Activated T-helper 1 cell treated with anti-CD3 and anti-CD28 coated beads, Interleukin-12 subunit alpha, Interleukin-12 subunit beta, Interleukin-2, Interleukin-4 antibody, amounts not matched to agents 30 ng/mL and 10 ng/mL and 1 ng/mL, durations not matched to agents 14 hours and 24 hours and 36 hours (primary cell): Measurements from ENCODE around the gene CCN2. TPM values are rescaled to one million over a fixed set of nuclear protein-coding genes. Genes with fewer than 3 reads are reported as not detected.

Experiments
- DNase-seq: peaks from one replicate; pipeline ENCODE4 v3.0.0; 2021; ENCODE audit warnings: low spot score
- H3K27ac Mint-ChIP-seq: one replicate; pipeline ENCODE4 v1.8.0; 2021; ENCODE audit warnings: mild to moderate bottlenecking, mixed read lengths
- H3K27me3 Mint-ChIP-seq: one replicate; pipeline ENCODE4 v1.8.0; 2022; ENCODE audit warnings: mild to moderate bottlenecking, moderate library complexity, mixed read lengths; ENCODE audit not compliant: insufficient read depth
- H3K36me3 Mint-ChIP-seq: one replicate; pipeline ENCODE4 v1.8.0; 2021; ENCODE audit warnings: low read depth, mixed read lengths
- H3K4me1 Mint-ChIP-seq: one replicate; pipeline ENCODE4 v1.8.0; 2021; ENCODE audit warnings: low read depth, mixed read lengths
- H3K4me3 Mint-ChIP-seq: one replicate; pipeline ENCODE4 v1.8.0; 2021; ENCODE audit warnings: mild to moderate bottlenecking, moderate library complexity, mixed read lengths
- H3K9me3 Mint-ChIP-seq: one replicate; pipeline ENCODE4 v1.8.0; 2021; ENCODE audit warnings: mixed read lengths
- intact Hi-C: fragments of 100-400 bp; cut with micrococcal nuclease; formaldehyde crosslinking; loops from one replicate; pipeline ENCODE4 v1.15.1; 2024
- total RNA-seq: library from RNA; stranded (reverse); gene quantifications from 2 replicates; pipeline ENCODE4 v1.2.3, GENCODE V29; 2022

Gene CCN2, protein sequence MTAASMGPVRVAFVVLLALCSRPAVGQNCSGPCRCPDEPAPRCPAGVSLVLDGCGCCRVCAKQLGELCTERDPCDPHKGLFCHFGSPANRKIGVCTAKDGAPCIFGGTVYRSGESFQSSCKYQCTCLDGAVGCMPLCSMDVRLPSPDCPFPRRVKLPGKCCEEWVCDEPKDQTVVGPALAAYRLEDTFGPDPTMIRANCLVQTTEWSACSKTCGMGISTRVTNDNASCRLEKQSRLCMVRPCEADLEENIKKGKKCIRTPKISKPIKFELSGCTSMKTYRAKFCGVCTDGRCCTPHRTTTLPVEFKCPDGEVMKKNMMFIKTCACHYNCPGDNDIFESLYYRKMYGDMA
- total RNA-seq, result not detected in 2 replicates

- H3K27ac Mint-ChIP-seq, result no peak within 1 kb of the TSS
- H3K4me3 Mint-ChIP-seq, result peak within 1 kb of the TSS; percentile 75
- H3K9me3 Mint-ChIP-seq, result no peaks in the 10 kb centered on the region
- intact Hi-C loops, result no loop called here
- no peak for DNase-seq
- peaks cover 63% of the 10 kb centered on the region for H3K27me3 Mint-ChIP-seq
- no peaks in the 10 kb centered on the region for H3K36me3 Mint-ChIP-seq
- H3K4me1 Mint-ChIP-seq, result peaks cover 10% of the 10 kb centered on the region
Measured at GRCh38 chr6:131950767-131951575, at the start of gene CCN2. TSS of gene CCN2 (minus strand) at chr6:131951372. CDS start at chr6:131951172, 200 bp downstream.

- no peaks in the 10 kb centered on the region for H3K36me3 Mint-ChIP-seq
- intact Hi-C loops, result loop anchor here (5.0 kb wide), 1 partner anchor 1827 kb away; no protein-coding TSS in a partner anchor
- peaks cover 10% of the 10 kb centered on the region for H3K9me3 Mint-ChIP-seq
- no peaks in the 10 kb centered on the region for H3K27me3 Mint-ChIP-seq
- no peaks in the 10 kb centered on the region for H3K4me1 Mint-ChIP-seq
- no peak for DNase-seq
- no peak overlapping the region for H3K4me3 Mint-ChIP-seq
- H3K27ac Mint-ChIP-seq, result no peak overlapping the region
Measured at GRCh38 chr6:132000296-132000695, 49.1 kb upstream of the CCN2 start.

DNA sequence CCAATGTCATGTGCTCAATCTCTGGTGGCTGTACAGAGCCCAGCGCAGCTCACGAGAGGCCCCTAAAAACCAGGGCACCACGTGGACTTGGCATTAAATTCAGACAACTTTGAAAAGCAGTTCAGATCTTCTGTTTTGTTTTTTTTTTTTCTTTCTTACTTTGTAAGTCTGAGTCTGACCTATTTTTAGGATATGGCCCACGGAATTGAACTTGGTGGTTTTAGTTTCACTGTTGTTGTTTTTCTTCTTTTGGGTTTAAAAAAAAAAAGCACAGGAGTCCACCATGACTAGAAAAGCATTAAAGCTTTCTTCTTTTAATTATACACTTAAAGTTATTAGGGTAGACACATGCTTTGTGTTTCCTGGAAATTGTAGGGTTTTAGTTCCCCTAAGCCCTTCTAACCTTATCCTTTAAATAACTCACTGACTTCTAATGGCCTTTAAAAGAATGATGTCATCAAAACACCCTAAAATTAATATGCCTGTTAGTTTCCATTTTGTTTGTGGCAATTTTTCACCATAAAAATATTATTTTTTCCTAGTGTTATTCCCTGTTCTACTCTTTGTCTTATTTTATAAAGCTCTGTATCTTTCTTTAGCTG is 48.5 kb upstream of the CCN2 start:
- H3K4me3 Mint-ChIP-seq, result no peak overlapping the region
- no peak for DNase-seq
- H3K27me3 Mint-ChIP-seq, result no peaks in the 10 kb centered on the region
- intact Hi-C loops, result loop anchor here (5.0 kb wide), 1 partner anchor 1828 kb away; no protein-coding TSS in a partner anchor
- H3K4me1 Mint-ChIP-seq, result no peaks in the 10 kb centered on the region
- no peak overlapping the region for H3K27ac Mint-ChIP-seq
- no peaks in the 10 kb centered on the region for H3K36me3 Mint-ChIP-seq
- peaks cover 10% of the 10 kb centered on the region for H3K9me3 Mint-ChIP-seq

DNA sequence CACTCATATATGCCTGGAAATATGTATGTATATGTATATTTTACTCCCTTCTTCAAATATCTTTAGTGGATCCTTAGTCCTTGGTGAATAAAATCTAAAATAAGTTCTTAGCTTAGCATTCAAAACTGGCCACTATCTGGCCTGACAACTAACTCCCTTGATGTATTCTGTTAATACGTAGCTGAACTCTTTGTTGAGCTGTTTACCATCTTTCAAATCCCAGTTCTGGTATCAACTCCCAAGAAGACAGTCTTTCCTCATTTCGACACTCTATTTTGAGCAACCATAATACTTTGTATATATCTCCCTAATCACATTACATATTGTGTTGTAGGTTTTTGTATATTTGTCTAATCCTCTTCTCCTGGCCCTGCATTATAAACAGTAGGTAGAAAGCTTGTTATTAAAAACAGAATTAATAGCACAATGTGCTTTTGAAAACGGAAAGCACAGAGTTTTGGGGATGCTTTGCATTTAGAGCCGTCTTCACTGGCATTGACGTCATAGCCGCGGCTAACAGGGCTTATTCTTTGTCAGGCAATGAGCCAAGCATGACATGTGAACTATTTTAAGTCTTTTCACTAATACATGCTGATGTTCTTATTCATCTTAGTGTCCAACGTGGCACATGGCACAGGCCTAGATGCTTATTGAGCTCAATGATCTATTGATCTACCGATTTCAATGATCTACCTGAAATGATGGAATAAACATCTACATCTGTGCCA is 47.2 kb upstream of the CCN2 start:
- Mint-ChIP-seq H3K27me3 (no peaks in the 10 kb centered on the region), H3K4me1 (no peaks in the 10 kb centered on the region), H3K36me3 (no peaks in the 10 kb centered on the region)

DNA sequence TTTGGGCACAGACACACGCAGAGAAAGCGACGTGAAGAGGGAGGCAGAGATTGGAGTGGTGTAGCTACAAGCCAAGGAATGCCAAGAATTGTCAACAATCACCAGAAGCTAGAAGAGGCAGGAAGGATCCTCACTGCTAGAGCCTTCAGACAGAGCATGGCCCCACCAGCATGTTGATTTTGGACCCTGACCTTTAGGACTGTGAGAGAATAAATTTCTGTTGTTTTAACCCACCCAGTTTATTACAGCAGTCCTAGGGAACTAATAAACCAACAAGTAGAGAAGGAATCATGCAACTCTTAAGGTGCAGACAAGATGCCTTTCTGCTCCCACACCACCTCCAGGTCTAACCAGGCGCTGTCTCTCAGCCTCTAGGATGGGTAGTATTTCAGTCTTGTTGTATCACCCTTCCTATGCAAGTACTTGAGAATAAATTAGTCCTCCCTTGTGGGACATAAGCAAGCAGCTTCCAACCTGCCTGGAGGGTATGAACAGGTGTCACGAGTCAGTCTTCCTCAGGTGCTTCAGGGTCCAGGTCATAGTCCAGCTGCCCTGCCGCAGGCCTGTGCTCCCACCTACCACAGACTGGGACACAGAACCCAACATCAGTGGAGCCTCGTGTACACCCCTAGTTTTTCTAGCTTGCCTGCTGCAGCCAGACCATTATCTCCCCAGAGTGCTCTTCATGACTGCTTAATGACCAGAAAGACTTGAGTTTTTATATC is 46.4 kb upstream of the CCN2 start:
- Mint-ChIP-seq H3K27ac (no peak overlapping the region), H3K4me3 (no peak overlapping the region), H3K4me1 (no peaks in the 10 kb centered on the region), H3K9me3 (no peaks in the 10 kb centered on the region), H3K27me3 (no peaks in the 10 kb centered on the region), H3K36me3 (no peaks in the 10 kb centered on the region)
- DNase-seq, result no peak
- intact Hi-C loops, result no loop called here

More for the DNA sequence above, 47.2 kb upstream of the CCN2 start:
- Mint-ChIP-seq H3K4me3 (no peak overlapping the region), H3K27ac (no peak overlapping the region), H3K9me3 (peaks cover 5% of the 10 kb centered on the region)
- DNase-seq, result no peak
- intact Hi-C loops, result no loop called here

GRCh38 chr6:131995917-131996316 is 44.7 kb upstream of the CCN2 start:
- H3K27me3 Mint-ChIP-seq, result no peaks in the 10 kb centered on the region
- intact Hi-C loops, result no loop called here
- no peaks in the 10 kb centered on the region for H3K9me3 Mint-ChIP-seq
- no peak overlapping the region for H3K4me3 Mint-ChIP-seq
- no peaks in the 10 kb centered on the region for H3K36me3 Mint-ChIP-seq
- no peak overlapping the region for H3K27ac Mint-ChIP-seq
- H3K4me1 Mint-ChIP-seq, result no peaks in the 10 kb centered on the region
- no peak for DNase-seq

- no peak for DNase-seq
- H3K27me3 Mint-ChIP-seq, result no peaks in the 10 kb centered on the region
- H3K9me3 Mint-ChIP-seq, result no peaks in the 10 kb centered on the region
- no peak overlapping the region for H3K27ac Mint-ChIP-seq
- intact Hi-C loops, result no loop called here
- no peak overlapping the region for H3K4me3 Mint-ChIP-seq
- no peaks in the 10 kb centered on the region for H3K4me1 Mint-ChIP-seq
- no peaks in the 10 kb centered on the region for H3K36me3 Mint-ChIP-seq
Measured at GRCh38 chr6:131992557-131992956, 41.4 kb upstream of the CCN2 start.

DNA sequence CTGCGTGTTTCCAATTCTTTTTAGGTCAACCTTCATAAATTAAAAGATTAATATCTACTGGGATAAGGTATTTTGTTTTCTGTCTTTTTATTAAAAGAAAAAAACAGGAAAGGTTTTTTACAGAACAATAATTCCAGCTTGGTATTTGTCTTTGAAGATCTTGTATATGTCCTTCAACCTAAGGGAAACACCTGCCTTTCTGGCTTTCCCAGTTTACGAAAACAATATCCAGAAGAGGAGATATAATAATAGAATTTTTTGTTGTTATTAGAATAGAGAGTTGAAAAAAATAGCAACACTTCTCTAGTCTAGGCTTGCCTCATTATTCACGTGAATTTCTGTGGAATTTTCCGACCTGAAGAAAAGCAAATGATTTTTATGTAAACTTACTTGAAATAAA is 37.9 kb upstream of the CCN2 start:
- no peak overlapping the region for H3K4me3 Mint-ChIP-seq
- H3K36me3 Mint-ChIP-seq, result no peaks in the 10 kb centered on the region
- no peaks in the 10 kb centered on the region for H3K4me1 Mint-ChIP-seq
- no peaks in the 10 kb centered on the region for H3K27me3 Mint-ChIP-seq
- H3K9me3 Mint-ChIP-seq, result no peaks in the 10 kb centered on the region
- H3K27ac Mint-ChIP-seq, result no peak overlapping the region
- intact Hi-C loops, result no loop called here
- no peak for DNase-seq

- Mint-ChIP-seq H3K9me3 (no peaks in the 10 kb centered on the region), H3K4me3 (no peak overlapping the region), H3K4me1 (no peaks in the 10 kb centered on the region), H3K36me3 (no peaks in the 10 kb centered on the region), H3K27ac (no peak overlapping the region), H3K27me3 (peaks cover 1% of the 10 kb centered on the region)
- DNase-seq, result no peak
- intact Hi-C loops, result no loop called here
Measured at GRCh38 chr6:131982740-131983259, 31.6 kb upstream of the CCN2 start.

DNA sequence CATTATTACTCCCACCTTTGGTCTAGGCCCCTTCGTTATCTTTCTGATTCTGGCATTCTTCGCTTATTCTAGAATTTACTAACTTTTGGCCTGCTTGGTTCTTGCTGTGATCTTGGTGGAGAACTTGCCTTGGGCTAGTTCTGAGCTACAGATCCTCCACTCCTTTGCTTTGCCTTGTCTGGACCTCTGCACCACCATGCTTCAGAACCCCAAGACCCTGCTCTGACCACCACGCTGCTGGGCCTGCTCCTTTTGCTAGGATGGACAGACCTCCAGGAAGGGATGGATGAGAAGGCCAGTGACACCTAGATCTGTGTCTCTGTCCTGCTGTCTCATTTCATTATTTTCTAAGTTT is 30.4 kb upstream of the CCN2 start:
- peaks cover 1% of the 10 kb centered on the region for H3K27me3 Mint-ChIP-seq
- no peak overlapping the region for H3K4me3 Mint-ChIP-seq
- intact Hi-C loops, result no loop called here
- H3K36me3 Mint-ChIP-seq, result no peaks in the 10 kb centered on the region
- H3K27ac Mint-ChIP-seq, result no peak overlapping the region
- H3K4me1 Mint-ChIP-seq, result no peaks in the 10 kb centered on the region
- DNase-seq, result no peak
- H3K9me3 Mint-ChIP-seq, result no peaks in the 10 kb centered on the region

GRCh38 chr6:131980791-131981623 is 29.8 kb upstream of the CCN2 start:
- DNase-seq, result no peak
- intact Hi-C loops, result no loop called here
- H3K36me3 Mint-ChIP-seq, result no peaks in the 10 kb centered on the region
- H3K27me3 Mint-ChIP-seq, result peaks cover 1% of the 10 kb centered on the region
- no peaks in the 10 kb centered on the region for H3K9me3 Mint-ChIP-seq
- H3K4me1 Mint-ChIP-seq, result no peaks in the 10 kb centered on the region
- no peak overlapping the region for H3K27ac Mint-ChIP-seq
- no peak overlapping the region for H3K4me3 Mint-ChIP-seq
